GM18508 (cell line): ENCODE results near the gene EGFR.
A peak's percentile ranks its signal among the peaks of the same experiment; 100 is the strongest.

Experiments used
- ATAC-seq: cut with Tn5 transposase; IDR thresholded peaks from one replicate; pipeline ENCODE4 v1.9.1; 2021; ENCODE audit warnings: moderate number of reproducible peaks; ENCODE audit not compliant: insufficient read depth, unreplicated experiment

Gene EGFR

GRCh38 chr7:55252386-55252785 is 233.6 kb downstream of the EGFR start:
- no peak for ATAC-seq

GRCh38 chr7:55253188-55253587 is 234.4 kb downstream of the EGFR start:
- no peak for ATAC-seq

GRCh38 chr7:55254242-55254595 is 235.4 kb downstream of the EGFR start:
- ATAC-seq, result no peak

- ATAC-seq, result peak; percentile 36
Measured at GRCh38 chr7:55254596-55255495, 236.0 kb downstream of the EGFR start.

GRCh38 chr7:55255496-55256445 is 237.0 kb downstream of the EGFR start:
- ATAC-seq, result peak; percentile 66

DNA sequence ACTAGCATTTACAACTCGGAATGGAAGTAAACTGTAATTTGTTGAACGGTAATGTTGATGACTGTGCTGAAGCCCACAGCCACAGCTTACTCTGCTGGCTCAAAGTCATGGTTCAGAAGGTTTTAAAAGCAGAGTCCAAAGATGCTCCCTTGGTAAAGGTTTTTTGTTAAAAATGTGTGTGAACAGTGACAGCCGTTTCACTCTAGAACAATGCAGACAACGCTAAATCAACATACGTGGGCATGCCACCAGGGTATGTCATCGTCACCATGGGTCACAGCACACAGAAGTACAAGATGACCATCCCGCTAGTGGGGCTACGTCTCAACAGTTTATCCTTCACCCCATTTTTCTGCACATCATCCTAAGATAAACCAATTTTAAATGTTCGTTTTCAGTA is 239.8 kb downstream of the EGFR start:
- ATAC-seq, result no peak

- no peak for ATAC-seq
Measured at GRCh38 chr7:55260171-55260570, 241.4 kb downstream of the EGFR start.

GRCh38 chr7:55260676-55261385 is 242.0 kb downstream of the EGFR start:
- no peak for ATAC-seq
